GM18951 (cell line): ENCODE measurements around the gene ITPKB.

Experiments used
- POLR2A ChIP-seq: IDR thresholded peaks from 4 replicates; pipeline ENCODE4 v1.6.1; 2011; ENCODE audit warnings: mild to moderate bottlenecking; ENCODE audit not compliant: insufficient read length, insufficient read depth; ENCODE audit errors: extremely low read depth
- in situ Hi-C: fragments of 300-500 bp; cut with MboI; formaldehyde crosslinking; loops from one replicate; pipeline ENCODE4 v1.12.0; 2022; ENCODE audit warnings: low sequenced_read_pairs, mixed read lengths, inconsistent platforms; ENCODE audit not compliant: unreplicated experiment

The ITPKB gene

DNA sequence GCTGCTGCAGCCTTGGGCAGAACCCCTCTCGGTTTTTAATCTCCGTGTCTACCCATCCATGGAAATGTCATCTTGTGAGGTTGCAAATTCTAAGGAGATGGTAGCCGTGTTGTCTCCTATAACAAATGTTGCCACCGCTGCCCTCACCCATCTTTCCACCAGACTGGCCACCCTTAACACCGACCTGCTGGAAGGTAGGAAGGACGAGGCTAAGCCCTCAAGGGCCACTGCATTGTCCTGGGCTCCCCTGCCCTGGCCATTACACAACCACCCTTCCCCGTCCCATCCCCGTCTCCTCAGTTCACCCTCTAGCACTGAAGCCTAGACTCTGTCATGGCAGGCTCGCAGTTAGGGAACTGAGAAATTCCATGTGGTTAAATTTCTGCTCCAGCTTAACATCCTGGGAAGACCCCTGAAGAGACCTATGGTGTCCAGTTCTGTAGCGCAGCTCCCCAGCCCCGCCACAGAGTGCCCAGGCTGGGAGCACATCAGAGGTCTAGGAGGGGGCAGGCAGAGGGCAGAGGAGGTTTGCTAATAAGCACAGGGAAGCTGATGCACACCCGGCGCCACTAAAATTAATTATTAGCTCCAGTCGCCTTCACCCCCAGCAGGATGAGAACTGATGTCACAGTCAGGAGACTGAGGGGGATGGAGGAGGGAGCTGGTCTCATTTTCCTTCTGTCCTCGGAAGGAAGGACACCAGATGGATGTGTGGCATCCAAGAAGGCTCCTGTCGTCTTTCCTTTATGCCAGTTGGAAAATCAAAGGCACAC is 152.2 kb downstream of the ITPKB start:
- TF ChIP-seq POLR2A, result no peak
- in situ Hi-C loops, result no loop called here

DNA sequence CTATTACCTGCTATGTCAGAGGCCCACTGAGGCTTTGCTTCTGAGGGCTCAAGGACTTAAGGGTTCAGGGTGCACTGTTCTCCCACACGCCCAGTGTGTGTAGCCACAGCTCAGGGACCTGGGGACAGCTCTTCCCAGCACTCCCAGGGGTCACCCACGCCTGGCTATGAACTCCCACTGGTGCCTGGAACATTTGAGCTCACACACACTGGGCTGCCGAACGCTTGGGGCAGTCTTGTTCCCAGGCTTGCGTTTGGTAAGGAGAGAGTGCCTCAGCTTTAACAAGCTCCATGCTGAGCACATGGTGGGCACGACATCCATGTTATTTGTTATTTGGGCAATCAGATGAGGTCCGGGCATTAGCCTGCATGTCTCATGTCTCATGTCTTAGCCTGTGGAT is 153.0 kb downstream of the ITPKB start:
- in situ Hi-C loops, result no loop called here
- no peak for TF ChIP-seq POLR2A

DNA sequence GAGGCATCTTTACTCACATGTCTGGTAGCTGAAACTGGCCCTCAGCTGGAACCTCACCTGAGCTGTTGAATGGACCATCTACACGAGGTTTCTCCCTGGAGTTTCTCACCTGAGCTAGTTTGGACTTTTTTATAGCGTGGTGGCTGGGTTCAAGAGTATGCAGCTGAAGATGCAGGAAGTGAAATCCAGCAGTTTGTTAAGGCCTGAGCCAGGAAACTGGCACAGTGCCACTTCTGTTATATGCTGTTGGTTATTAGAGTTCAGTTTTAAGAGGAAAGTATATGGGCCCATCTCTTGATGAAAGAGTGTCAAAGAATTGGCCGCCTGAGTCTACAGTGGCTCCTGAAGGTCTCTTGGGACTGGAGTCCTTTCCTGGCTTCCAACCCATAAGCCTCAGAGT is 154.9 kb downstream of the ITPKB start:
- TF ChIP-seq POLR2A, result no peak
- in situ Hi-C loops, result no loop called here

DNA sequence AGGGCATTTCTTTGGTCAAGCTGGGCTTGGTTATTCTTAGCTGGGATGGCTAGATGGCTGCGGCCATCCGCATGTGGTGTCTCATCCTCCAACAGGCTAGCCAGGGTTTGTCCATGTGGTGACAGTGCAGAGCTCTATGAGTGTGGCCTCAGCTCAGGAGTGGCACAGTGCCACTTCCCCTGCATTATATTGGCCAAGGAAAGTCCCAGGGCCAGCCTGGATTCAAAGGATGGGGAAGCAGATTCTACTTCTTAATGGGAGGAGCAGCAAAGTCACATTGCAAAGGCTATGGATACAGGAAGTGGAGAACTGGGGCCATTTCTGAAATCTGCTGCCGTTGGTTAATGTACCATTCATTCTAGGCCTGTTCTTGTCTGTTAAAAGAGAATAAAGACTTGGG is 156.1 kb downstream of the ITPKB start:
- in situ Hi-C loops, result no loop called here
- TF ChIP-seq POLR2A, result no peak
